Neural progenitor cell (in vitro differentiated cells): Measurements from ENCODE around the gene ZBED4. TPM values are rescaled to one million over a fixed set of nuclear protein-coding genes. Genes with fewer than 3 reads are reported as not detected.

Experiments used
- DNase-seq: peaks from one replicate; pipeline ENCODE4 v3.0.0-alpha.2; 2016; ENCODE audit warnings: low spot score
- H2AFZ ChIP-seq: fragments of 200-600 bp; sonication (generic); replicated peaks from 2 replicates; pipeline ENCODE4 v1.6.1; 2016; ENCODE audit warnings: antibody characterized with exemption
- H3F3A ChIP-seq: fragments of 200-600 bp; sonication (generic); 2 replicates; pipeline ENCODE4 v1.6.1; 2016; ENCODE audit warnings: antibody characterized with exemption, low read depth
- H3K27ac ChIP-seq: fragments of 200-600 bp; sonication (generic); 2 replicates; pipeline ENCODE4 v1.5.1; 2016; ENCODE audit warnings: mild to moderate bottlenecking
- H3K27me3 ChIP-seq: fragments of 200-600 bp; sonication (generic); 2 replicates; pipeline ENCODE4 v1.6.1; 2016; ENCODE audit warnings: mild to moderate bottlenecking, moderate library complexity
- H3K36me3 ChIP-seq: fragments of 200-600 bp; sonication (generic); 2 replicates; pipeline ENCODE4 v1.5.1; 2016
- H3K4me1 ChIP-seq: fragments of 200-600 bp; sonication (generic); 2 replicates; pipeline ENCODE4 v1.6.1; 2016; ENCODE audit warnings: mixed run types
- H3K4me2 ChIP-seq: fragments of 200-600 bp; sonication (generic); 2 replicates; pipeline ENCODE4 v1.6.1; 2016
- H3K4me3 ChIP-seq: fragments of 200-600 bp; sonication (generic); 2 replicates; pipeline ENCODE4 v1.5.1; 2016
- H3K79me2 ChIP-seq: fragments of 200-600 bp; sonication (generic); 2 replicates; pipeline ENCODE4 v1.6.1; 2016; ENCODE audit warnings: low read depth
- H3K9ac ChIP-seq: fragments of 200-600 bp; sonication (generic); 2 replicates; pipeline ENCODE4 v1.6.1; 2016
- H3K9me3 ChIP-seq: fragments of 200-600 bp; sonication (generic); 2 replicates; pipeline ENCODE4 v1.5.1; 2016; ENCODE audit warnings: low read depth
- H4K20me1 ChIP-seq: fragments of 200-600 bp; sonication (generic); 2 replicates; pipeline ENCODE4 v1.6.1; 2016; ENCODE audit warnings: low read depth
- H3K27ac Mint-ChIP-seq: 3 replicates; pipeline ENCODE4 v1.8.0; 2021; ENCODE audit warnings: mixed read lengths
- H3K27me3 Mint-ChIP-seq: 2 replicates; pipeline ENCODE4 v1.8.0; 2022; ENCODE audit warnings: low read depth, mild to moderate bottlenecking, inconsistent platforms, moderate library complexity, mixed read lengths; ENCODE audit not compliant: insufficient read depth
- H3K36me3 Mint-ChIP-seq: 3 replicates; pipeline ENCODE4 v1.8.0; 2021; ENCODE audit warnings: mixed read lengths
- H3K4me1 Mint-ChIP-seq: 3 replicates; pipeline ENCODE4 v1.8.0; 2021; ENCODE audit warnings: mixed read lengths
- H3K4me3 Mint-ChIP-seq: 3 replicates; pipeline ENCODE4 v1.8.0; 2021; ENCODE audit warnings: mild to moderate bottlenecking, moderate library complexity, mixed read lengths
- H3K9me3 Mint-ChIP-seq: 3 replicates; pipeline ENCODE4 v1.8.0; 2020; ENCODE audit warnings: mixed read lengths
- CTCF ChIP-seq: fragments of 200-600 bp; sonication (generic); IDR thresholded peaks from 2 replicates; pipeline ENCODE4 v1.5.1; 2017; ENCODE audit warnings: antibody characterized with exemption, mild to moderate bottlenecking
- EZH2 ChIP-seq: fragments of 200-600 bp; sonication (generic); IDR thresholded peaks from 2 replicates; pipeline ENCODE4 v1.6.1; 2017; ENCODE audit warnings: antibody characterized with exemption, mild to moderate bottlenecking, moderate library complexity
- EZH2phosphoT487 ChIP-seq: fragments of 200-600 bp; sonication (generic); IDR thresholded peaks from 2 replicates; pipeline ENCODE4 v1.6.1; 2017; ENCODE audit warnings: antibody characterized with exemption
- total RNA-seq: library from RNA; depleted of rRNA; stranded (reverse); fragments of >200 nt; gene quantifications from 2 replicates; pipeline ENCODE4 v1.2.3, GENCODE V29; 2015; ENCODE audit warnings: low replicate concordance

Gene ZBED4
- total RNA-seq, 1 donor from 2014 or later: 23.1 TPM

DNA sequence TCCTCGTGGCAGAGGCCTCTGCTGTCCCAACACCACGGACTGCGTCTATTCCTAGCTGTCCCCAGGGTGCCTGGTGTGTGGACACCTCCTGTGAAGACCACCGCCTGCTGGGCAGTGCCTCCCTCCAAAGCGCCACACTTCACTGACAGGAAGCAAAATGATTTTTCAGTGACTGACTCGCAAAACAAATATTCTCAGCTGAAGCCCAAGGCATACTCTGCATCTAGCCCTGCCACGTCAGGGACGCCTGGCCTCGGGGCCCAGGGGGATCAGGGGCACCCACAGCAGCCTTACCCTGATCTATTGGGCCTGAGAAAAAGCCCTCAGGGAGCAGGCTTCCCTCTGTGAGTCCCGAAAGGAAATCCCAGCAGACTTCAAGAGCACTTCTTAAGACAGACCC lies 28.2 kb upstream of the ZBED4 start:
- H3K27ac ChIP-seq: no peak overlapping the region
- H3K36me3 Mint-ChIP-seq: peaks cover 35% of the 10 kb centered on the region

GRCh38 chr22:49825944-49826602 lies 27.6 kb upstream of the ZBED4 start:
- TF ChIP-seq EZH2 (no peak), EZH2phosphoT487 (no peak), CTCF (no peak)

More for the DNA sequence above, 28.2 kb upstream of the ZBED4 start:
- peak overlapping the region; percentile 98 for H3K4me2 ChIP-seq
- no peak overlapping the region for H2AFZ ChIP-seq
- H3K9ac ChIP-seq: no peak overlapping the region
- H3F3A ChIP-seq: no peaks in the 10 kb centered on the region
- peaks cover 5% of the 10 kb centered on the region for H3K9me3 ChIP-seq
- Mint-ChIP-seq H3K4me1 (peaks cover 26% of the 10 kb centered on the region), H3K9me3 (peaks cover 10% of the 10 kb centered on the region), H3K27me3 (peaks cover 11% of the 10 kb centered on the region), H3K27ac (peak overlapping the region; percentile 14), H3K4me3 (peak overlapping the region; percentile 91)
- peaks cover 11% of the 10 kb centered on the region for H3K4me1 ChIP-seq
- peak overlapping the region; percentile 4 for H3K4me3 ChIP-seq
- no peaks in the 10 kb centered on the region for H3K36me3 ChIP-seq
- no peak for DNase-seq
- no peaks in the 10 kb centered on the region for H3K27me3 ChIP-seq
- TF ChIP-seq EZH2: no peak
- H3K79me2 ChIP-seq: peaks cover 72% of the 10 kb centered on the region
- H4K20me1 ChIP-seq: peaks cover 65% of the 10 kb centered on the region

DNA sequence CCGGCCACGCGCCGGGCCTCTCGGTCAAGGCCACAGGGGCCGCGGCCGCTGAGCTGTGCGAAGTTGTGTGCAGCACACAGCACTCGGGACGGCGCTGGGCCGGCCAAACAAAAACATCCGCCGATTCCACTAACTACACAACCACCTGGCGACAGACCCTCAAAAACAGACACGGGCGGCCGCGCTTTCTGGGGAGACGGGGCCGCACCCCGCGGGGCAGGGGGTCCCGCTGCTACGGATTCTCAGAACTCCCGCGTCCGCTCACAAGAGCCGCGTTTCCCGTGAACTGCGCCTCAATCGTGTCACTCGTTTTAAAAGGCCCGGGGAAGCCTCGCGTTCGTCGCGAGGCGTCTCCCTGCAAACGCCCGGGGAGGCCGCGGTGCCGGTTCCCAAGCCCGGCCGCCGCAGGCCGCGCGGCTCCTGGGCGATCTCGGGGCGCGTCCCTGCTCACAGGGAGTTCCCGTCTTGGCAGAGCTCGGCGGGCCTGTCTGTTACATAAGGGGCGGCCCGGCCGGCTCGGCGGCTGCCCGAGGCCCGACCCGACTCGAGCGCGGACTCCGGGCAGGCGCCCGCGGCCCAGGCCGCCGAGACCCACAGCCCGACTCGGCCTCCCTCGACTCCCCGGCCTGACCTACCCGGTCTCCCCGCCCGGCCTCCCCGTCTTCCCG lies 26.9 kb upstream of the ZBED4 start:
- Mint-ChIP-seq H3K27ac (no peak overlapping the region), H3K4me3 (peak overlapping the region; percentile 91), H3K9me3 (peaks cover 19% of the 10 kb centered on the region), H3K27me3 (peaks cover 11% of the 10 kb centered on the region), H3K36me3 (peaks cover 27% of the 10 kb centered on the region), H3K4me1 (peaks cover 26% of the 10 kb centered on the region)
- Histone ChIP-seq H3K79me2 (peaks cover 59% of the 10 kb centered on the region), H3K27ac (no peak overlapping the region), H3K4me3 (peak overlapping the region; percentile 97), H3K36me3 (no peaks in the 10 kb centered on the region), H2AFZ (no peak overlapping the region), H3K4me1 (peaks cover 11% of the 10 kb centered on the region), H3F3A (no peaks in the 10 kb centered on the region), H4K20me1 (peaks cover 52% of the 10 kb centered on the region), H3K4me2 (peak overlapping the region; percentile 98), H3K9ac (peak overlapping the region; percentile 86), H3K9me3 (peaks cover 7% of the 10 kb centered on the region), H3K27me3 (no peaks in the 10 kb centered on the region)
- DNase-seq: peak; percentile 47
- no peak for TF ChIP-seq EZH2phosphoT487
- no peak for TF ChIP-seq EZH2
- TF ChIP-seq CTCF: no peak

More at GRCh38 chr22:49825944-49826602, 27.6 kb upstream of the ZBED4 start:
- Histone ChIP-seq H2AFZ (no peak overlapping the region), H3K4me1 (peaks cover 11% of the 10 kb centered on the region), H4K20me1 (peaks cover 59% of the 10 kb centered on the region), H3K9ac (peak overlapping the region; percentile 86), H3K36me3 (no peaks in the 10 kb centered on the region), H3F3A (no peaks in the 10 kb centered on the region), H3K9me3 (peaks cover 7% of the 10 kb centered on the region), H3K4me3 (peak overlapping the region; percentile 97), H3K4me2 (peak overlapping the region; percentile 98), H3K27ac (no peak overlapping the region), H3K79me2 (peaks cover 66% of the 10 kb centered on the region), H3K27me3 (no peaks in the 10 kb centered on the region)
- Mint-ChIP-seq H3K9me3 (peaks cover 15% of the 10 kb centered on the region), H3K27ac (peak overlapping the region; percentile 46), H3K27me3 (peaks cover 11% of the 10 kb centered on the region), H3K4me1 (peaks cover 26% of the 10 kb centered on the region), H3K36me3 (peaks cover 29% of the 10 kb centered on the region), H3K4me3 (peak overlapping the region; percentile 91)
- DNase-seq: no peak
